A549 (cell line): ENCODE results near the gene NEK4. TPM values are rescaled to one million over a fixed set of nuclear protein-coding genes. Genes with fewer than 3 reads are reported as not detected.

Experiments
- ATAC-seq, 2 experiments: fragments of 200-7000 bp in 1 of 2; fragments of >200 bp in 1 of 2; cut with Nextera tagmentation in 1 of 2; cut with Tn5 transposase in 1 of 2; 3 replicates each; pipeline versions ENCODE4 v1.8.0 to v1.9.1; 2018 to 2020; ENCODE audit warnings: mild to moderate bottlenecking in 1 of 2, moderate library complexity in 1 of 2
- CTCF ChIA-PET: fragments of 300-600 bp; sonication (Branson Sonifier 250); formaldehyde crosslinking; extraction: SDS; loops from one replicate; lab custom pipeline; 2021; ENCODE audit warnings: antibody characterized with exemption, inconsistent platforms; lab: Yijun Ruan, JAX
- POLR2A ChIA-PET: fragments of 350-600 bp; formaldehyde crosslinking; extraction: SDS; loops from one replicate; lab custom pipeline; 2021; ENCODE audit warnings: antibody characterized with exemption, inconsistent platforms; lab: Yijun Ruan, JAX
- DNase-seq, 2 experiments: peaks; one replicate each; pipeline versions ENCODE4 v3.0.0 to v3.0.0-alpha.2; 2011 to 2016; ENCODE audit warnings: low read depth in 1 of 2, low spot score in 1 of 2
- FAIRE-seq: peaks from 2 replicates; lab custom pipeline; 2011; peaks lifted over from hg19 to GRCh38; lab: Jason Lieb, UNC
- H3K27ac ChIP-seq, 2 experiments: fragments of >200 bp; sonication (Bioruptor Twin); formaldehyde crosslinking; 3 replicates each; pipeline ENCODE4 v1.5.1; 2016 to 2017
- H3K4me1 ChIP-seq: fragments of >200 bp; sonication (Bioruptor Twin); formaldehyde crosslinking; 3 replicates; pipeline ENCODE4 v1.6.1; 2016
- H3K4me2 ChIP-seq: fragments of >200 bp; sonication (Bioruptor Twin); formaldehyde crosslinking; 3 replicates; pipeline ENCODE4 v1.6.1; 2016
- H3K4me3 ChIP-seq: fragments of >200 bp; sonication (Bioruptor Twin); formaldehyde crosslinking; 3 replicates; pipeline ENCODE4 v1.5.1; 2016
- H3K9me3 ChIP-seq: fragments of >200 bp; sonication (Bioruptor Twin); formaldehyde crosslinking; 3 replicates; pipeline ENCODE4 v1.6.1; 2016
- CHD2 ChIP-seq: fragments of 150-350 bp; IDR thresholded peaks from 2 replicates; pipeline ENCODE4 v1.6.1; 2014; ENCODE audit warnings: low read length; ENCODE audit not compliant: partially characterized antibody
- CHD4 ChIP-seq: fragments of 200-600 bp; sonication (generic); IDR thresholded peaks from 2 replicates; pipeline ENCODE4 v1.6.1; 2016; ENCODE audit warnings: antibody characterized with exemption, mild to moderate bottlenecking, borderline replicate concordance
- CTCF ChIP-seq: fragments of >200 bp; sonication (Bioruptor Twin); formaldehyde crosslinking; IDR thresholded peaks from 3 replicates; pipeline ENCODE4 v1.5.1; 2016
- EHF ChIP-seq: fragments of 250-450 bp; sonication (Bioruptor Pico); IDR thresholded peaks from 2 replicates; pipeline ENCODE4 v1.5.0; 2020; ENCODE audit warnings: mild to moderate bottlenecking
- ELK1 ChIP-seq: fragments of 150-350 bp; IDR thresholded peaks from 2 replicates; pipeline ENCODE4 v1.6.1; 2014; ENCODE audit warnings: low read depth, mild to moderate bottlenecking, low read length
- ESRRA ChIP-seq: fragments of 150-350 bp; IDR thresholded peaks from 2 replicates; pipeline ENCODE4 v1.6.1; 2014; ENCODE audit warnings: mild to moderate bottlenecking, low read length, borderline replicate concordance
- KDM1A ChIP-seq: fragments of 200-600 bp; sonication (generic); IDR thresholded peaks from 2 replicates; pipeline ENCODE4 v1.6.1; 2016; ENCODE audit warnings: low read depth, mild to moderate bottlenecking
- MAFK ChIP-seq: fragments of 450-650 bp; IDR thresholded peaks from 2 replicates; pipeline ENCODE4 v1.6.1; 2014; ENCODE audit not compliant: partially characterized antibody
- PBX3 ChIP-seq: IDR thresholded peaks from 2 replicates; pipeline ENCODE4 v1.6.1; 2012
- RAD21 ChIP-seq, 2 experiments: fragments of >200 bp in 1 of 2; sonication (Bioruptor Twin) in 1 of 2; formaldehyde crosslinking in 1 of 2; IDR thresholded peaks in 1 of 2; conservative IDR thresholded peaks in 1 of 2; 2 replicates in 1 of 2; 3 replicates in 1 of 2; pipeline ENCODE4 v1.6.1; 2012 to 2018; ENCODE audit warnings: inconsistent platforms in 1 of 2
- RARB ChIP-seq: fragments of 250-450 bp; sonication (Bioruptor Pico); IDR thresholded peaks from 2 replicates; pipeline ENCODE4 v1.8.0; 2021; ENCODE audit warnings: mild to moderate bottlenecking, moderate library complexity
- REST ChIP-seq: fragments of 200-600 bp; sonication (generic); IDR thresholded peaks from 2 replicates; pipeline ENCODE4 v1.6.1; 2016; ENCODE audit warnings: antibody characterized with exemption, mild to moderate bottlenecking, moderate library complexity
- TP53 ChIP-seq: fragments of 250-450 bp; sonication (Bioruptor Pico); IDR thresholded peaks from 2 replicates; pipeline ENCODE4 v1.5.0; 2021; ENCODE audit warnings: mild to moderate bottlenecking, moderate library complexity
- ZSCAN20 ChIP-seq: fragments of 250-450 bp; sonication (Bioruptor Pico); IDR thresholded peaks from 2 replicates; pipeline ENCODE4 v1.8.0; 2022; ENCODE audit warnings: mild to moderate bottlenecking, moderate library complexity
- WGBS: methylation state at CpG from one replicate; pipeline ENCODE4 v1.1.6; 2017; ENCODE audit errors: missing lambda C conversion rate; 5-methylcytosine and 5-hydroxymethylcytosine counted together
- polyA plus RNA-seq, 4 experiments: library from polyadenylated mRNA; depleted of rRNA in 3 of 4; stranded (reverse); fragments of >200 nt; fragmentation: RNase III in 1 of 4; extraction: RNeasy Plus Mini Kit Qiagen cat#74134 plus additional on column Dnase treatment in 1 of 4; gene quantifications; 2 replicates in 3 of 4; 3 replicates in 1 of 4; pipeline ENCODE4 v1.2.3, GENCODE V29; 2011 to 2017
- TF ChIP-seq, protein P1 (sequence below): fragments of >200 bp; sonication (Bioruptor Twin); formaldehyde crosslinking; IDR thresholded peaks from 3 replicates; pipeline ENCODE4 v1.6.1; 2016

NEK4 gene
- polyA plus RNA-seq, 2 of the 4 experiments (the other 2 are of a cell fraction): 12.1 to 19.4 TPM

GRCh38 chr3:52683611-52684010 is 87.1 kb downstream of the NEK4 start:
- H3K4me2 ChIP-seq: peak overlapping the region; percentile 93; the same call in 2 of the 3 replicates
- POLR2A ChIA-PET: no interaction called here
- TF ChIP-seq KDM1A: no peak
- WGBS: 94% methylated on average over 6 of the region's 6 CpGs
- CTCF ChIA-PET: interaction anchor here (0.7 kb wide), 1 partner anchor 15 kb away, joined by 3 read pairs; no protein-coding TSS in a partner anchor
- FAIRE-seq (no peak), ATAC-seq (no peak), DNase-seq (no peak)
- H3K9me3 ChIP-seq: no peaks in the 10 kb centered on the region
- H3K4me3 ChIP-seq: no peak overlapping the region
- peaks cover 48% of the 10 kb centered on the region; the same call in 2 of the 3 replicates for H3K4me1 ChIP-seq
- no peak overlapping the region for H3K27ac ChIP-seq

GRCh38 chr3:52682016-52682415 is 88.7 kb downstream of the NEK4 start:
- TF ChIP-seq ELK1 (no peak), CHD2 (no peak), PBX3 (no peak), RAD21 (conservative IDR thresholded peaks at IDR 0.05 in 1 of 2, IDR thresholded peaks at IDR 0.05 in 1 of 2) (peak in 1 of 2 experiments; percentile 25; a peak in 2 of 5 replicates), CTCF (0 out of 3 replicates have a peak, but pooled peaks have one; percentile 21)
- TF ChIP-seq, protein P1, sequence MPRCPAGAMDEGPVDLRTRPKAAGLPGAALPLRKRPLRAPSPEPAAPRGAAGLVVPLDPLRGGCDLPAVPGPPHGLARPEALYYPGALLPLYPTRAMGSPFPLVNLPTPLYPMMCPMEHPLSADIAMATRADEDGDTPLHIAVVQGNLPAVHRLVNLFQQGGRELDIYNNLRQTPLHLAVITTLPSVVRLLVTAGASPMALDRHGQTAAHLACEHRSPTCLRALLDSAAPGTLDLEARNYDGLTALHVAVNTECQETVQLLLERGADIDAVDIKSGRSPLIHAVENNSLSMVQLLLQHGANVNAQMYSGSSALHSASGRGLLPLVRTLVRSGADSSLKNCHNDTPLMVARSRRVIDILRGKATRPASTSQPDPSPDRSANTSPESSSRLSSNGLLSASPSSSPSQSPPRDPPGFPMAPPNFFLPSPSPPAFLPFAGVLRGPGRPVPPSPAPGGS: no peak
- ChIA-PET POLR2A (no interaction called here), CTCF (interaction anchor here (1.5 to 2.0 kb wide), 2 partner anchors 141 to 209 kb away, joined by 3 to 6 read pairs; no protein-coding TSS in a partner anchor)
- FAIRE-seq (no peak), DNase-seq (peak in 1 of 2 experiments; percentile 49), ATAC-seq (peak in 1 of 2 experiments; percentile 38; a peak in 3 of 6 replicates)
- peaks cover 33% of the 10 kb centered on the region; the same call in 2 of the 3 replicates for H3K4me1 ChIP-seq
- H3K27ac ChIP-seq: no peak overlapping the region
- no peak overlapping the region for H3K4me2 ChIP-seq
- no peaks in the 10 kb centered on the region for H3K9me3 ChIP-seq
- H3K4me3 ChIP-seq: no peak overlapping the region

GRCh38 chr3:52681596-52681995 is 89.1 kb downstream of the NEK4 start:
- no peak for DNase-seq
- TF ChIP-seq CHD4 (no peak), MAFK (peak; percentile 5), ZSCAN20 (CRISPR knock-in tag) (no peak)
- TF ChIP-seq, all 56 proteins: peak for 1
- Histone ChIP-seq H3K4me2 (no peak overlapping the region), H3K27ac (no peak overlapping the region), H3K4me3 (no peak overlapping the region), H3K4me1 (peaks cover 33% of the 10 kb centered on the region; the same call in 2 of the 3 replicates), H3K9me3 (no peaks in the 10 kb centered on the region)
- no peak for ATAC-seq
- POLR2A ChIA-PET: no interaction called here
- WGBS: 82% methylated on average over 3 of the region's 3 CpGs
- CTCF ChIA-PET: interaction anchor here (1.5 to 2.0 kb wide), 2 partner anchors 140 to 209 kb away, joined by 3 to 6 read pairs; no protein-coding TSS in a partner anchor
- no peak for FAIRE-seq

- WGBS: 95% methylated on average over 1 of the region's 1 CpG
- Histone ChIP-seq H3K4me2 (no peak overlapping the region), H3K4me3 (no peak overlapping the region), H3K4me1 (peaks cover 33% of the 10 kb centered on the region; the same call in 2 of the 3 replicates), H3K27ac (peak overlapping the region in 1 of 2 experiments; percentile 33; a peak in 1 of 6 replicates), H3K9me3 (no peaks in the 10 kb centered on the region)
- ATAC-seq (no peak), DNase-seq (no peak), FAIRE-seq (no peak)
- ChIA-PET POLR2A (interaction anchor here (0.7 kb wide), 1 partner anchor 10 kb away, joined by 3 read pairs; no protein-coding TSS in a partner anchor), CTCF (interaction anchor here (1.3 kb wide), 1 partner anchor 207 kb away, joined by 4 read pairs; no protein-coding TSS in a partner anchor)
- TF ChIP-seq ESRRA: no peak
- no peak for TF ChIP-seq TP53 (CRISPR knock-in tag)
- no peak for TF ChIP-seq REST
- no peak for TF ChIP-seq RARB (CRISPR knock-in tag)
- TF ChIP-seq PBX3: no peak
- no peak for TF ChIP-seq ELK1
- no peak for TF ChIP-seq EHF (CRISPR knock-in tag)
These were observed 90.9 kb downstream of the NEK4 start for GRCh38 chr3:52679811-52680210.
